ENCODE measurements around the gene NAPB.

NAPB gene

DNA sequence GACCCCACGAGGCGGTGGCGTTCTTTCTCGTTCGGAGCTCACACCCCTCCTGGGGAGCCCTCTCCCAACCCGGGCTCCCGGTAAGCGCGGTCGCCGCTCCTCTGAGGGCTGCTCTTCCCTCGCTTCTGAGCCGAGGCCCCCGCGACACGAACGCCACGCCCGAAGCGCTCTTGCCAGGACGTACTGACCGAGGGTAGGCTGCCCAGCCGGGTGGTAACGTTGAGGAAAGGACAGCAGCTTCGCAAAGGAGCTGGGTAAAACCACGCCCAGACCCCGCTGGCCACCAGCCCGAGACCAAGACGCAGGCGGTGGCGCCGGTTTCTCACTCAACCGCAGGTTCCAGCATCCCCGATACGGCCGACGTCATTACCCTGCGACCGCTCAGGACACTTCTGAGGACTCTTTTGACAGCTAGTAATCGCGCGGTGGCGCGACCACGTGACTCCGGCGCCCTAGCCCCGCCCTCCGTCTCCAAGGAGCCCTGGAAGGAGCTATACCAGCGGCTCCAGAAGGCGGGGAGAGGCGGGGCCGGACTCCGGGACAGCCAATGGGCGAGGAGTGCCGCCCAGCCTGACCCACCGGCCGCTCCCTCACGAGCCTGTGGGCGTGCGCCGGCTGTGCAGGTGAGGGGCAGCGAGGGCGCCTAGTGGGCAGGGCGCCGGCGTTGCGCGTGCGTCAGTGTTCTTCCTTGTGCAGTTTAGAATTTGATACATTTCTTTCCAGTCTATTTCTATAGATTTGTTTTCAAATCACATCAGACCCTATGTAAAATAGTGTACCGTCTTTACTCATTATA, 63.3 kb downstream of the NAPB start:
- Histone ChIP-seq H3K9me3 (no peaks in the 10 kb centered on the region), H3K4me3 (ENCODE audit: low read depth in 1 of 2, low read length in 1 of 2) (peak overlapping the region; percentile 65 to 82), H3K4me1 (ENCODE audit: control insufficient read depth in 1 of 2, insufficient read depth in 1 of 2, low read depth in 1 of 2, low read length in 1 of 2) (peaks cover 35 to 39% of the 10 kb centered on the region in 2 experiments), H3K27me3 (no peaks in the 10 kb centered on the region), H3K36me3 (peaks cover 7% of the 10 kb centered on the region), H3K27ac (peak overlapping the region; percentile 91)
- peak; percentile 65 for TF ChIP-seq CTCF (IDR thresholded peaks at IDR 0.05)

DNA sequence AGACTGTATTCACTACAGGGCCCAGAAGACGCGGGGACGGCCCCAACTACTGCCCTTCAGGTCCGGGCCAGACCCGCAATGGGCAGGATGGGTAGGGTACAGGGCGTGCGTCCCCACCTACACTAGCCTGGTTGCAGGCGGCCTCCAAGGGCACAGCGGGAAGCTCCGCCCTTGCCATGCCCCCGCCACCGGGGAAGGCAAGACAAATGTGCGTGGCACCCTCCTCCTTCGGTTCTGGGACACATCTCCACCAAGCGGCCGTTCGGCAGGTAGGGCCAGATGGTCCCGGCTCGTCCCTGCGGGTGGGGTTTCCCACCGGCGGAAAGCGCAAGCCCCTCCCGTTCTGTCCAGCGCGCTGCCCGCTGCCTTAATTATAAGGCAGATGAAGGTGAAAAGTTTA, 65.1 kb downstream of the NAPB start:
- Histone ChIP-seq H3K4me1 (ENCODE audit: control insufficient read depth in 1 of 2, insufficient read depth in 1 of 2, low read depth in 1 of 2, low read length in 1 of 2) (peaks cover 32 to 35% of the 10 kb centered on the region in 2 experiments), H3K27me3 (no peaks in the 10 kb centered on the region)

DNA sequence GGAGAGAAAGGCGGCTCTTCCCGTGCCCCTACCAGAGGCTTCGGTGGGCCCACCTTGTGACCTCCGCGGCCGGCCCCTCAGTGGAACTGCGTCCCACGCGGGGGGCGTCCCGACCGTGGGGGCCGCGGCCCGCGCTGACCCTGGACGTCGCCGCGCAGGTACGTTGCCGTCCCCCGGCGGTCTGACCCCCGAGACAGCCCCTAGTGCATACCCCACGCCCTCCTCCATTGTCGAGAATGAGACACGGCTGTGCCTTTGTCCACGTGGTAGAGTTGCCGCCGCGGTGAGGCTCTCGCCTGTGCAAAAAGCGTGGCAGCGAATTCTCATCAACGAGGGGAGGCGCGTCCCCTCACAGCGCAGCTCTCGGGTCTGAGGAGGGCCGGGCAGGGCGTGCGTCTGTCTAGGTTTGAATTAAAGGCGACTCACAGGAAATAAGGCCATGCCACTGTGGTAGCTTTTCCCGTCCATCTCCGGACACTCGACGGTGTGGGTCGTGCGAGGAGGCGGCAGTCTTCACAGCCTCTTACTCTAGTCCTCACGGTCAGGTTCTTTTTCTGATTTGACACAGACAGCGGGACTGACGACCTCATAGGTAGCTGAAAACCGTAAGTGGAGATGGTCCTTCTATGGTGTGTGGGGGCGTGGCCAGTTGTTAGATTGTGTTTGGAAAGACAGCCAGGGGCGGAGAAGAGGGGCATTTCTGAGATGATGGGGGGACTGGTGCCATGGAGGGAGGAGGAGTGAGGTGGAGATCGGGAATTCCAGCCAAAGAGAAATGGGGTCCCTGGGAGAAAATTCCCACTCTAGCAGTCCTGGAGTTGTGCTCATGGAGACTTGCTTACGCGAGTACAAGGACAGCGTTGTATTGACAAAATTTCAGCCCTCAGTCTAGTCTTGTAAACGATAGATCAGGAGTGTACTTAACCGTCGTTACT, 70.1 kb downstream of the NAPB start:
- Histone ChIP-seq H3K36me3 (peaks cover 7% of the 10 kb centered on the region), H3K4me1 (ENCODE audit: control insufficient read depth in 1 of 2, insufficient read depth in 1 of 2, low read depth in 1 of 2, low read length in 1 of 2) (peaks cover 18% of the 10 kb centered on the region in 2 experiments), H3K27me3 (no peaks in the 10 kb centered on the region), H3K27ac (peak overlapping the region; percentile 90), H3K9me3 (no peaks in the 10 kb centered on the region), H3K4me3 (ENCODE audit: low read depth in 1 of 2, low read length in 1 of 2) (peak overlapping the region; percentile 84 to 91)
- TF ChIP-seq CTCF (IDR thresholded peaks at IDR 0.05) = no peak

More for the DNA sequence above, 65.1 kb downstream of the NAPB start:
- peaks cover 7% of the 10 kb centered on the region for H3K36me3 ChIP-seq
- TF ChIP-seq CTCF (IDR thresholded peaks at IDR 0.05) = no peak
- H3K9me3 ChIP-seq = no peaks in the 10 kb centered on the region
- no peak overlapping the region for H3K4me3 ChIP-seq (ENCODE audit: low read depth in 1 of 2, low read length in 1 of 2)
- no peak overlapping the region for H3K27ac ChIP-seq

DNA sequence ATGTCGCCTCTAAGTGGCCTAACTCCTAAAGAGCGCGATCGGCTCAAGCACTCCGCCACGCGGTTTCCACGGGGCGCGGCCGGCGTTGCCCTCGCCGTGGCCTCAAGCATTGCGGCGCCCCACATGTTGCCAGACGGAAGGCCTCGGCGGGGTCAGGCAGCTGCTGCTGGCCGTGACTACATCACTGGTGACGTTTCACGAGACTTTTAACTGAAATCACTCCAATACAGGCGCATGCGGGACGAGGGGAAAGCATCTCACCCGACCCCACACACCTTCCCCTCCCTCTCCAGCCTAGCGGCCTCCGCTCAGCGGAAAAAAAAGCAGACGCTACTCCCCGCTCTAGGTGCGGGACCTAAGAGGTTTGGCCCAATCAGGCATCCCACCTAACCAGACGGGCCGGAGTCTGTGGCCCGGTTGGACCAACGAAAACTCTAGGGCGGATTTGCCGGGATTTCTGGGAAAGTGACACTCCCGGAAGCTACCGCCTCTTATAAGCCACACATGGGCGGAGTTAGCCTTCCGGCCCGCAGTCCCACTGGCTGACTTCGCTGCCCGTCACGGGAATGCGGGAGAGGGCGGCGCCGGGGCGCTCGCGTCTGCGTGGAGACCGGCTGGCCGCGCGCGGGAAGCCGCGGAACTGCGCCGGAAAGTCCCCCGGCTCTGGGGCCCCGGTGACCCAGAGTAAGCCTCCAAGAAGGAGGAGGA, 70.9 kb downstream of the NAPB start, which contains the start of gene NXT1:
NXT1 (plus strand) TSS at position 596 of the 708 bp plus-strand sequence. CDS start 3,251 bp downstream, outside the sequence.
- Histone ChIP-seq H3K27me3 (no peaks in the 10 kb centered on the region), H3K36me3 (peaks cover 7% of the 10 kb centered on the region), H3K4me1 (ENCODE audit: control insufficient read depth in 1 of 2, insufficient read depth in 1 of 2, low read depth in 1 of 2, low read length in 1 of 2) (peaks cover 18% of the 10 kb centered on the region in 2 experiments), H3K9me3 (no peaks in the 10 kb centered on the region), H3K4me3 (ENCODE audit: low read depth in 1 of 2, low read length in 1 of 2) (peak within 1 kb of the TSS; percentile 84 to 91), H3K27ac (peak within 1 kb of the TSS; percentile 90)
- peak; percentile 50 for TF ChIP-seq CTCF (IDR thresholded peaks at IDR 0.05)

All from neutrophil (primary cell).